ENCODE data around the gene PPP1R1C. TPM values are rescaled to one million over a fixed set of nuclear protein-coding genes. Genes with fewer than 3 reads are reported as not detected.

PPP1R1C gene
- polyA plus RNA-seq, 5 donors = 1.6 to 5.0 (median 2.7) TPM

- no peak for DNase-seq
Observed at GRCh38 chr2:182103526-182103925, 117.9 kb downstream of the PPP1R1C start.

GRCh38 chr2:182110347-182110746 is 124.7 kb downstream of the PPP1R1C start:
- no peak for DNase-seq

GRCh38 chr2:182113334-182113733 is 127.7 kb downstream of the PPP1R1C start:
- no peak for DNase-seq

GRCh38 chr2:182115258-182115657 is 129.6 kb downstream of the PPP1R1C start:
- no peak for DNase-seq

- no peak for DNase-seq
Observed at GRCh38 chr2:182116774-182117173, 131.1 kb downstream of the PPP1R1C start.

- no peak for DNase-seq
Observed at GRCh38 chr2:182117196-182117595, 131.5 kb downstream of the PPP1R1C start.

- DNase-seq = no peak
Observed at GRCh38 chr2:182128821-182129707, 143.4 kb downstream of the PPP1R1C start.

GRCh38 chr2:182132605-182133004 is 147.0 kb downstream of the PPP1R1C start:
- DNase-seq = no peak

- DNase-seq = no peak
Observed at GRCh38 chr2:182133195-182133891, 147.7 kb downstream of the PPP1R1C start.

- DNase-seq = no peak
Observed at GRCh38 chr2:182134201-182134600, 148.5 kb downstream of the PPP1R1C start.

GRCh38 chr2:182142062-182142461 is 156.4 kb downstream of the PPP1R1C start:
- DNase-seq = no peak

- DNase-seq = no peak
Observed at GRCh38 chr2:182144041-182144775, 158.6 kb downstream of the PPP1R1C start.

GRCh38 chr2:182144776-182145165 is 159.1 kb downstream of the PPP1R1C start:
- DNase-seq = peak in 1 of 2 donors; percentile 9

GRCh38 chr2:182148344-182148743 is 162.7 kb downstream of the PPP1R1C start:
- DNase-seq = no peak

GRCh38 chr2:182163878-182164277 is 178.2 kb downstream of the PPP1R1C start:
- no peak for DNase-seq

- DNase-seq = no peak
Observed at GRCh38 chr2:182164686-182165085, 179.0 kb downstream of the PPP1R1C start.

- DNase-seq = no peak
Observed at GRCh38 chr2:182165202-182165601, 179.5 kb downstream of the PPP1R1C start.

GRCh38 chr2:182166406-182166805 is 180.8 kb downstream of the PPP1R1C start:
- DNase-seq = no peak

GRCh38 chr2:182166841-182167240 is 181.2 kb downstream of the PPP1R1C start:
- no peak for DNase-seq

Data from right lung (tissue), 5 donors.